ENCODE results near the gene GPR108.

GPR108 gene

GRCh38 chr19:6736169-6736916, 1.0 kb downstream of the GPR108 start:
- DNase-seq, result no peak

GRCh38 chr19:6735181-6735911, 2.0 kb downstream of the GPR108 start:
- DNase-seq, result no peak

GRCh38 chr19:6734096-6734696, 3.2 kb downstream of the GPR108 start:
- no peak for DNase-seq

- DNase-seq, result no peak
Measured at GRCh38 chr19:6733338-6734095, 3.9 kb downstream of the GPR108 start.

GRCh38 chr19:6732803-6733337, 4.5 kb downstream of the GPR108 start:
- no peak for DNase-seq

- no peak for DNase-seq
Measured at GRCh38 chr19:6731822-6732221, 5.6 kb downstream of the GPR108 start.

- no peak for DNase-seq
Measured at GRCh38 chr19:6730941-6731670, 6.3 kb downstream of the GPR108 start.

GRCh38 chr19:6730153-6730804, 7.1 kb downstream of the GPR108 start:
- DNase-seq, result no peak

- DNase-seq, result no peak
Measured at GRCh38 chr19:6729573-6730152, 7.7 kb downstream of the GPR108 start.

- no peak for DNase-seq
Measured at GRCh38 chr19:6728346-6728745, 9.0 kb downstream of the GPR108 start.

- no peak for DNase-seq
Measured at GRCh38 chr19:6725513-6726231, 11.7 kb downstream of the GPR108 start.

- no peak for DNase-seq
Measured at GRCh38 chr19:6724631-6725492, 12.5 kb downstream of the GPR108 start.

GRCh38 chr19:6723738-6724137, 13.6 kb downstream of the GPR108 start:
- DNase-seq, result no peak

GRCh38 chr19:6723108-6723618, 14.2 kb downstream of the GPR108 start:
- DNase-seq, result no peak

GRCh38 chr19:6721773-6722172, 15.6 kb downstream of the GPR108 start:
- no peak for DNase-seq

- DNase-seq, result no peak
Measured at GRCh38 chr19:6721138-6721474, 16.3 kb downstream of the GPR108 start.

GRCh38 chr19:6720369-6721137, 16.8 kb downstream of the GPR108 start, which contains the start of gene C3:
C3 (minus strand) TSS chr19:6720650; CDS start chr19:6720589, 61 bp downstream.
- DNase-seq, result no peak

- DNase-seq, result no peak
Measured at GRCh38 chr19:6719992-6720368, 17.4 kb downstream of the GPR108 start.

- no peak for DNase-seq
Measured at GRCh38 chr19:6719540-6719861, 17.9 kb downstream of the GPR108 start.
